HG03280 (cell line): ENCODE measurements around the gene URI1.

Experiments
- ATAC-seq: cut with Tn5 transposase; IDR thresholded peaks from one replicate; pipeline ENCODE4 v1.9.1; 2021; ENCODE audit warnings: mild to moderate bottlenecking, moderate library complexity; ENCODE audit not compliant: unreplicated experiment

URI1 gene

GRCh38 chr19:29967623-29968022 lies 25.6 kb downstream of the URI1 start:
- ATAC-seq = no peak

GRCh38 chr19:29969891-29970290 lies 27.9 kb downstream of the URI1 start:
- ATAC-seq = no peak

GRCh38 chr19:29971002-29971401 lies 29.0 kb downstream of the URI1 start:
- no peak for ATAC-seq

- no peak for ATAC-seq
Measured at GRCh38 chr19:29971648-29972047, 29.6 kb downstream of the URI1 start.

- ATAC-seq = no peak
Measured at GRCh38 chr19:29974701-29975100, 32.7 kb downstream of the URI1 start.

- no peak for ATAC-seq
Measured at GRCh38 chr19:29976151-29976943, 34.3 kb downstream of the URI1 start.

GRCh38 chr19:29978080-29978479 lies 36.0 kb downstream of the URI1 start:
- ATAC-seq = no peak

- ATAC-seq = no peak
Measured at GRCh38 chr19:29983568-29983967, 41.5 kb downstream of the URI1 start.

- ATAC-seq = no peak
Measured at GRCh38 chr19:29985196-29985595, 43.2 kb downstream of the URI1 start.

- no peak for ATAC-seq
Measured at GRCh38 chr19:29988351-29988750, 46.3 kb downstream of the URI1 start.

GRCh38 chr19:29992233-29992867 lies 50.3 kb downstream of the URI1 start:
- ATAC-seq = no peak

- ATAC-seq = no peak
Measured at GRCh38 chr19:29999490-29999889, 57.5 kb downstream of the URI1 start.

- no peak for ATAC-seq
Measured at GRCh38 chr19:30000862-30001261, 58.8 kb downstream of the URI1 start.

- no peak for ATAC-seq
Measured at GRCh38 chr19:30001301-30001700, 59.3 kb downstream of the URI1 start.

GRCh38 chr19:30001791-30002190 lies 59.8 kb downstream of the URI1 start:
- no peak for ATAC-seq

- ATAC-seq = no peak
Measured at GRCh38 chr19:30003866-30004265, 61.8 kb downstream of the URI1 start.

- ATAC-seq = no peak
Measured at GRCh38 chr19:30004403-30004802, 62.4 kb downstream of the URI1 start.

GRCh38 chr19:30006207-30006606 lies 64.2 kb downstream of the URI1 start:
- ATAC-seq = no peak

- no peak for ATAC-seq
Measured at GRCh38 chr19:30008169-30008568, 66.1 kb downstream of the URI1 start.

- ATAC-seq = no peak
Measured at GRCh38 chr19:30009013-30009412, 67.0 kb downstream of the URI1 start.

- no peak for ATAC-seq
Measured at GRCh38 chr19:30011051-30011578, 69.1 kb downstream of the URI1 start.

GRCh38 chr19:30014770-30015169 lies 72.7 kb downstream of the URI1 start:
- ATAC-seq = no peak
